ENCODE data around the gene MVK. TPM values are rescaled to one million over a fixed set of nuclear protein-coding genes. Genes with fewer than 3 reads are reported as not detected.

The MVK gene
- total RNA-seq, 1 donor from 2014 or later: 13.0 TPM

DNA sequence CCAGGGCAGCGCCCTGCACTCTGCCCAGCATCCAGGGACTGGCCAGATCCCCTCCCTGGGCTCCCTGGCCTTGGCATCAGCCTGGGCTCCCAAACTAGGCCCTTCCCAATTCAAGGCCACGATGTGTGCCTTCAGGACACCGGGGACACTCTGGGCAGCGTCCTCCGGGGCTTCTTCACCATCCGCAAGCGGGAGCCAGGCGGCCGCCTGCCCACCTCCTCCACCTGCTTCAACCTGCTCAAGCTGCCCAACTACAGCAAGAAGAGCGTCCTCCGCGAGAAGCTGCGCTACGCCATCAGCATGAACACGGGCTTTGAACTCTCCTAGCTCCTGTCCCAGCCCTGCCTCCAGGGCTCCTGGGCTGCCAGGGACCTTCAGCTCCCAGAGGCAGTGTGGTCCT, 39.1 kb upstream of the MVK start:
- Histone ChIP-seq H3K4me1 (ENCODE audit: control insufficient read depth in 3 of 3, insufficient read depth in 3 of 3, low read length in 3 of 3) (peaks cover 0 to 11% (median 0%) of the 10 kb centered on the region in 3 donors), H3K36me3 (ENCODE audit: control insufficient read depth in 3 of 3, insufficient read depth in 3 of 3, low read length in 3 of 3) (peaks cover 49 to 79% (median 69%) of the 10 kb centered on the region in 3 donors), H3K4me3 (ENCODE audit: low read length in 3 of 3) (no peak overlapping the region), H3K9me3 (ENCODE audit: control insufficient read depth in 3 of 3, low read length in 3 of 3) (no peaks in the 10 kb centered on the region), H3K27me3 (ENCODE audit: control insufficient read depth in 3 of 3, insufficient read depth in 3 of 3, low read length in 3 of 3) (no peaks in the 10 kb centered on the region), H3K27ac (ENCODE audit: low read depth, low read length) (no peak overlapping the region), H3K9ac (ENCODE audit: low read depth in 1 of 3, low read length in 3 of 3) (no peak overlapping the region)

DNA sequence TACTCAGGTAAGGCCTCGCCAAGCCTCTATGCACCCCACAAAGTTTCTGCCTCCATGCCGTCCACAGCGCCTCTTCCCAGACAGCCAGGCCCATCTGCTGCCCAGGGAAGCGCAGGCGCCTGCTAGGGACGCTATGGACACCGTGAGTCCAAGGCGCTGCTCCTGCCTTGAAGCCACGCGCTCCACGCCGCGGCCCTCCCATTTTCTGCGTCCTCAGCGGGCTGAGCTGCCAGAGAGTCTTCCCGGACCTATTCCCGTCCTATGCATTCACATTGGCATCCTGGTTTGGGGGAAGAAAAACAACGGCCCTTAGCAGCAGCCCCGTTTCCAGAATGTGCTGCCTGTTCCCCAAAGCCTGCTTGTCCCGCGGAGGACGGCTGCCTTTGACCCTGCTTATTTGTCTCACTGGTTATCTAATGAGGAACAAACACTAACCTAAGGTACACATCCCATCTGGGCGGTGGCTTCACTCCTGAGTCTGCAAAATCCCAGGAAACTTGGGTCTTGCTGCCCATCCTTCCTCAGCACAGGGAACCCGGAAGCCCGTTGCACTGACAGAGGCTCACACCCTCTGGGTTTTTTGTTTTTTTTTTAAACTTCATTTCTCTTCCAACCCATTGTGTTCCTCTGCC, 38.2 kb upstream of the MVK start:
- Histone ChIP-seq H3K36me3 (ENCODE audit: control insufficient read depth in 3 of 3, insufficient read depth in 3 of 3, low read length in 3 of 3) (peaks cover 44 to 71% (median 68%) of the 10 kb centered on the region in 3 donors), H3K9ac (ENCODE audit: low read depth in 1 of 3, low read length in 3 of 3) (no peak overlapping the region), H3K4me3 (ENCODE audit: low read length in 3 of 3) (no peak overlapping the region), H3K9me3 (ENCODE audit: control insufficient read depth in 3 of 3, low read length in 3 of 3) (no peaks in the 10 kb centered on the region), H3K27ac (ENCODE audit: low read depth, low read length) (no peak overlapping the region), H3K27me3 (ENCODE audit: control insufficient read depth in 3 of 3, insufficient read depth in 3 of 3, low read length in 3 of 3) (no peaks in the 10 kb centered on the region), H3K4me1 (ENCODE audit: control insufficient read depth in 3 of 3, insufficient read depth in 3 of 3, low read length in 3 of 3) (peaks cover 0 to 7% (median 0%) of the 10 kb centered on the region in 3 donors)

DNA sequence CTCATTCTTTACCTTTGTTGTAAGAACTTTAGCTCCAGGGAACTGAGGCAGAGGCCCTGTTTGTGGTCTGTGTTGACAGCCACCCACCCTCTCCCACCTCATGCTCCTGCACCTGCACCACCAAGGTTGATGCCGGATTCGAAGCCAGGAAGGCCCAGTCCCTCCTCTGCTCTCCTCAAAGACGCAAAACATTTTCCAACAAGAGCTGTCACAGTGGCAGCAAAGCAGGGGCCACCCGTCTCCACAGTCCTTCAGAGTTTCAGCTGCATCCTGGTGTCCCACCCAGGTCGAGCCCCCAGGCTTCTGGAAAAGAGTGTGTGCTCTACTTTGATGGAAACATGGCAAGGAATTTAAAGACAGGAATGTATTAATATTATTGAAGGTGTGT, 37.7 kb upstream of the MVK start:
- no peak overlapping the region for H3K4me3 ChIP-seq (ENCODE audit: low read length in 3 of 3)
- H3K4me1 ChIP-seq (ENCODE audit: control insufficient read depth in 3 of 3, insufficient read depth in 3 of 3, low read length in 3 of 3): peaks cover 0 to 2% (median 0%) of the 10 kb centered on the region in 3 donors
- peaks cover 41 to 66% (median 62%) of the 10 kb centered on the region in 3 donors for H3K36me3 ChIP-seq (ENCODE audit: control insufficient read depth in 3 of 3, insufficient read depth in 3 of 3, low read length in 3 of 3)
- H3K27me3 ChIP-seq (ENCODE audit: control insufficient read depth in 3 of 3, insufficient read depth in 3 of 3, low read length in 3 of 3): no peaks in the 10 kb centered on the region
- no peaks in the 10 kb centered on the region for H3K9me3 ChIP-seq (ENCODE audit: control insufficient read depth in 3 of 3, low read length in 3 of 3)
- H3K27ac ChIP-seq (ENCODE audit: low read depth, low read length): no peak overlapping the region
- H3K9ac ChIP-seq (ENCODE audit: low read depth in 1 of 3, low read length in 3 of 3): no peak overlapping the region

DNA sequence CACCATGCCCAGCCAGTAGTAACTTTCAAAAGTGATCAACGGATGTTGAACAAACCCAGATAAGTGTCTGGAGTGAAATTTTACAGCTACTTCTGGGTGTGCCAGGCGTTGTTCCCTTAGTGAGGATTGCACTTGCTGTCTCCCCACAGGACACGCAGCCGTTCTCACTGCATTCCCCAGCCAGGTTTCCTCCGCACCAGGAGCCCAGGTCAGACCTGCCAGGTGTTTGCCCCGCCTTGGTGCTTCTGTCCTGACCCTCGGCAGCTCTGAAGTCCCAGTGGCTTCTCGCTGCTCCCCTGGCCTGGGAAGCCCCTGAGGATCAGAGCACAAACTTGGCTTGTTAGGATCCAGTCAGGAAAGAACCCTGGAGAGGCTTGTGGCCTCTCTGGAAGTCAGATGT, 36.5 kb upstream of the MVK start:
- H3K27ac ChIP-seq (ENCODE audit: low read depth, low read length): no peak overlapping the region
- H3K36me3 ChIP-seq (ENCODE audit: control insufficient read depth in 3 of 3, insufficient read depth in 3 of 3, low read length in 3 of 3): peaks cover 32 to 53% (median 52%) of the 10 kb centered on the region in 3 donors
- H3K27me3 ChIP-seq (ENCODE audit: control insufficient read depth in 3 of 3, insufficient read depth in 3 of 3, low read length in 3 of 3): no peaks in the 10 kb centered on the region
- H3K4me1 ChIP-seq (ENCODE audit: control insufficient read depth in 3 of 3, insufficient read depth in 3 of 3, low read length in 3 of 3): no peaks in the 10 kb centered on the region
- H3K4me3 ChIP-seq (ENCODE audit: low read length in 3 of 3): no peak overlapping the region
- H3K9ac ChIP-seq (ENCODE audit: low read depth in 1 of 3, low read length in 3 of 3): no peak overlapping the region
- H3K9me3 ChIP-seq (ENCODE audit: control insufficient read depth in 3 of 3, low read length in 3 of 3): no peaks in the 10 kb centered on the region

DNA sequence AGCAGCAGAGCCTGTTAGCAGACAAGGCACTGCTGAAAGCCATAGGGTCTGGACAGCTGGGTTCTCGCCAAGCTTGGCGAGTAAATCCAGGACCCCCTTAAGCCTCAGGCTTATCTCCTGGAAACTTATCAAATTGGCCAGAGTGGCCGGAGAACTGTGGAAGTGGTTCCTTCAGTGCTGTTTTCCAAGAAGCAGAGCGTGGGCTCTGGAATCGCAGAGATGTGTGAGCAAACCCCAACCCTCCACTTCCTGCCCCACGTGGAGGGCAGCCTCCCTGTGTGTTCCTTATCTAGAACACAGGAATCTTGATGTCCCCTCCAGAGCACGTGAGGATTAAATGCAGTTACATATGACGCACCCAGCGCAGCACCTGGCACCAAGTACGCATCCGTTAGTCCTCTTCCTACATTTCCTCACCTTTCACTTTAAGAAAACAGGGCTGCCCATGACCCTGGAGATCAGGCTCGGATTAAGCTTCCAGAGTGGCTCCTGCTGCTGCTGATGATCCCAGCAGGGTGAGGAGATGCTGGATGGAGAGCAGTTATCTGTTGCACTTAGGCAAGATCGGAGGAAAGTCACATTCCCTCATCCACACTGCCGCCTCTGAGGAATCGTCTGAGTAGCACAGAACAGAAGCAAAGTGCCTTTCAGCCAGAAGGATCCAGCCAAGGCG, 35.3 kb upstream of the MVK start:
- Histone ChIP-seq H3K4me3 (ENCODE audit: low read length in 3 of 3) (no peak overlapping the region), H3K27ac (ENCODE audit: low read depth, low read length) (no peak overlapping the region), H3K4me1 (ENCODE audit: control insufficient read depth in 3 of 3, insufficient read depth in 3 of 3, low read length in 3 of 3) (no peaks in the 10 kb centered on the region), H3K9me3 (ENCODE audit: control insufficient read depth in 3 of 3, low read length in 3 of 3) (no peaks in the 10 kb centered on the region), H3K27me3 (ENCODE audit: control insufficient read depth in 3 of 3, insufficient read depth in 3 of 3, low read length in 3 of 3) (no peaks in the 10 kb centered on the region), H3K36me3 (ENCODE audit: control insufficient read depth in 3 of 3, insufficient read depth in 3 of 3, low read length in 3 of 3) (peaks cover 23 to 42% (median 40%) of the 10 kb centered on the region in 3 donors), H3K9ac (ENCODE audit: low read depth in 1 of 3, low read length in 3 of 3) (no peak overlapping the region)

DNA sequence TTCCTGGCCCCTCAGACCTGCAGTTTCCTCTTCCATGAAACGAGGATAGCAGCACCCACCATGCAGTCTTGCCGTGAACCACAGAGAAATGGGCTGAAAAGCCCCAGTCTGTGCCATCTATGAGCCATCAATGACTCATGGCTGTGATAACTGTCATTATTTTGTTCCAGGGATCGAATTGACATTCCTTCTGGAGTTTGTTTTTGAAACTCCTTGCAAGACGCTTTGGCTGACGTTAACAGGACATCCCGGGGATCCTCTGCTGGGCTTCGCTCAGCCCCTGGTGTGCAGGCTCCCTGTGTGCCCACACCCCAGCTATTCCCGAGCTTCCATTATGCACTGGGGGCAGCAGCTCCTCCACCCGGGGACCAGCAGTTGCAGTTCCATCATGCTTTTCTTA, 34.1 kb upstream of the MVK start:
- H3K4me3 ChIP-seq (ENCODE audit: low read length in 3 of 3): no peak overlapping the region
- no peak overlapping the region for H3K9ac ChIP-seq (ENCODE audit: low read depth in 1 of 3, low read length in 3 of 3)
- H3K27ac ChIP-seq (ENCODE audit: low read depth, low read length): no peak overlapping the region
- no peaks in the 10 kb centered on the region for H3K27me3 ChIP-seq (ENCODE audit: control insufficient read depth in 3 of 3, insufficient read depth in 3 of 3, low read length in 3 of 3)
- peaks cover 0 to 1% (median 0%) of the 10 kb centered on the region in 3 donors for H3K4me1 ChIP-seq (ENCODE audit: control insufficient read depth in 3 of 3, insufficient read depth in 3 of 3, low read length in 3 of 3)
- H3K36me3 ChIP-seq (ENCODE audit: control insufficient read depth in 3 of 3, insufficient read depth in 3 of 3, low read length in 3 of 3): peaks cover 13 to 32% (median 30%) of the 10 kb centered on the region in 3 donors
- H3K9me3 ChIP-seq (ENCODE audit: control insufficient read depth in 3 of 3, low read length in 3 of 3): no peaks in the 10 kb centered on the region

DNA sequence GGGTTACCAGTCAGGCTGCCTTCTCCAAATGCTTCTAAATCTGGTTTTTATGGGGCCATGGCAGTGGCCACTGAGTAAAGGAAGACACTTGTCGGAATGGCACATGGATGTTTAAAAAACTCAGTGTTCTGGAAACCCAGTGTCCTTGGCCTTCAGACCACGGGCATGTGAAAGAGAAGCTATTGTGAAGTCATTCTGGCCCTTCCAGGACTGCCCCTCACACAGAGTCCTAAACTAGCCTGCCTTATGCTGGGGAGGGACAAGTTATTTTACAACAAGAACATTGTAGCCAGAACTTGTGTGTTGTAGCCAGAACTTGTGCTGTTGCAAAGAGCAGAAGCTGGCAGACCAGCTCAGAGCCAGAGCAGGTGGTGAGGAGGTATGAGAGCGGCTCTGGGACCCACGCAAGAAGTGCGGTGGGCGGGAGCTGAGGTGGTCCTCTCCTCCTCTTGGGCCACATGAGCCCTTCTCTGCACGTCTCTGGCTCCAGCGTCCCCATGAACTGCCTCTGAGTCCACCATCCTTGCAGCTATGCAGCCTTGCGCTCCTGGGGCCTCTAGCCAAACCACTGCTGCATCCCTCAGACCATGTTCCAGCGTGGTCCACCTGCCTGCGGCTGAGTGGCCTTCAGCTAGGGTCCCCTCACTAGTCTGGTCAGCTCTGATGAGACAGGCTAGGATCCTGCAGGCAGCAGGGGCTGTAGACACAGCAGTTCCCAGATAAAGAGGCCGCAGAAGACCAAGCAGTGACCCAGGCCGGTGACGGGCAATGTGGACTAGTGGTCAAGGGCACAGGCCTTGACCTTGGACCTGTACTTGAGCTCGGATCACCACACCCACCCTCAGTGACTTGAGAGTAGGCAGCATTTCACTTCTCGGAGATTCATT, 32.8 kb upstream of the MVK start:
- H3K27me3 ChIP-seq (ENCODE audit: control insufficient read depth in 3 of 3, insufficient read depth in 3 of 3, low read length in 3 of 3): no peaks in the 10 kb centered on the region
- H3K9me3 ChIP-seq (ENCODE audit: control insufficient read depth in 3 of 3, low read length in 3 of 3): no peaks in the 10 kb centered on the region
- H3K4me3 ChIP-seq (ENCODE audit: low read length in 3 of 3): no peak overlapping the region
- H3K4me1 ChIP-seq (ENCODE audit: control insufficient read depth in 3 of 3, insufficient read depth in 3 of 3, low read length in 3 of 3): peaks cover 9 to 10% (median 9%) of the 10 kb centered on the region in 3 donors
- peaks cover 5 to 19% (median 19%) of the 10 kb centered on the region in 3 donors for H3K36me3 ChIP-seq (ENCODE audit: control insufficient read depth in 3 of 3, insufficient read depth in 3 of 3, low read length in 3 of 3)
- H3K9ac ChIP-seq (ENCODE audit: low read depth in 1 of 3, low read length in 3 of 3): no peak overlapping the region
- no peak overlapping the region for H3K27ac ChIP-seq (ENCODE audit: low read depth, low read length)

DNA sequence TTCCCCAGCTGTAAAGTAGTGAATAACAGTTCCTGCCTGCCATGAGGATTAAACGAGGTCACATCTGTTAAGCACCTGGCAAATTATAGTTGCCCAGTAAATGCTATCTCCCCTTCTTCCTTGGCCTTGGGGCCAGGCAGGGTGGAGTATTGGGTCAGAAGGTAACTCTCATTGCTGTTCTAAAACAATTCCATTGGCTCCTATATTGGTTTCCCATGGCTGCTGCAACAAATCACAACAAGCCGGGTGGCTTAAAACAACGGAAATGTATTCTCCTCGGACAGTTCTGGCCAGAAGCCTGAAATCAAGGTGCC, 32.2 kb upstream of the MVK start:
- H3K4me3 ChIP-seq (ENCODE audit: low read length in 3 of 3): no peak overlapping the region
- no peak overlapping the region for H3K9ac ChIP-seq (ENCODE audit: low read depth in 1 of 3, low read length in 3 of 3)
- H3K9me3 ChIP-seq (ENCODE audit: control insufficient read depth in 3 of 3, low read length in 3 of 3): no peaks in the 10 kb centered on the region
- no peaks in the 10 kb centered on the region for H3K27me3 ChIP-seq (ENCODE audit: control insufficient read depth in 3 of 3, insufficient read depth in 3 of 3, low read length in 3 of 3)
- H3K36me3 ChIP-seq (ENCODE audit: control insufficient read depth in 3 of 3, insufficient read depth in 3 of 3, low read length in 3 of 3): peaks cover 4 to 16% (median 14%) of the 10 kb centered on the region in 3 donors
- H3K4me1 ChIP-seq (ENCODE audit: control insufficient read depth in 3 of 3, insufficient read depth in 3 of 3, low read length in 3 of 3): peaks cover 9 to 10% (median 9%) of the 10 kb centered on the region in 3 donors
- H3K27ac ChIP-seq (ENCODE audit: low read depth, low read length): no peak overlapping the region

DNA sequence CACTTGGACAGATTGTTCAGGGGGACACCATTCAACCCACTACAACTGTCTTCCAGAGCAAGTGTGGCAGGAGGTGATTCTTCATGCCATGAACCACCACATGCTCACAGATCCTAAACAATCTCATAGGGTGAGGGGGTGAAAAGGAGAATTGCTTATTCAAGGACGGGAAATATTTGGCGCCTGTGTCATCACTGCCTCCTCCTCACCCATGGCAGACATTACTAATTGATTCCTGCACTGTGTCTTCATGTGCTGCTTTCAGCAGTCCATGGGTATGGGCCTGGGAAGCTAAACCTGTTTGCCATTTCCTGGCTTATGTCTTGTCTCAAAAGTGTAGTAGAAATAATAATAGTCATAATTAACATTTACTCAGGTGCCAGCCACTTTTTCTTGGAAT, 31.6 kb upstream of the MVK start:
- peaks cover 0 to under 1% (median 0%) of the 10 kb centered on the region in 3 donors for H3K27me3 ChIP-seq (ENCODE audit: control insufficient read depth in 3 of 3, insufficient read depth in 3 of 3, low read length in 3 of 3)
- no peak overlapping the region for H3K9ac ChIP-seq (ENCODE audit: low read depth in 1 of 3, low read length in 3 of 3)
- H3K4me3 ChIP-seq (ENCODE audit: low read length in 3 of 3): no peak overlapping the region
- H3K27ac ChIP-seq (ENCODE audit: low read depth, low read length): no peak overlapping the region
- no peaks in the 10 kb centered on the region for H3K9me3 ChIP-seq (ENCODE audit: control insufficient read depth in 3 of 3, low read length in 3 of 3)
- H3K4me1 ChIP-seq (ENCODE audit: control insufficient read depth in 3 of 3, insufficient read depth in 3 of 3, low read length in 3 of 3): peaks cover 9 to 10% (median 9%) of the 10 kb centered on the region in 3 donors
- H3K36me3 ChIP-seq (ENCODE audit: control insufficient read depth in 3 of 3, insufficient read depth in 3 of 3, low read length in 3 of 3): peaks cover 4 to 11% (median 9%) of the 10 kb centered on the region in 3 donors

DNA sequence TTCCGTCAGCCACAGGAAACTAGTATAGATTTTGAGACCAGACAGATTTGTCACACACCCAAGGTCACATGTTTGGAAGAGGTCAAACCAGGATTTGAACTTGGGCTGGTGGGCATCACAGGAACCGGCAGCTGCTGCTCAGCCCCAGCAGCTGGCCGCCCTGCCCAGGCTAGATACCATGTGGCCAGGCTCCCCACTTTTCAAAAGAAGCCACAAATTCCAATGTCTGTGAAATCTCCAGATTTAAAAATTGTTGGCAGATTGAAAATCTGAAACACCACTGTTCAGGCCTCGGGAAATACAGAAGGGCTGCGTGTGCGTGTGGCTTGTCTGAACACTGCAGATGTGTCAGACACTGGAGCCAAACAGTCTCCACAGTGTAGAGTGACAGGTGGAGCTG, 30.7 kb upstream of the MVK start:
- H3K9ac ChIP-seq (ENCODE audit: low read depth in 1 of 3, low read length in 3 of 3): no peak overlapping the region

More for the DNA sequence above, 30.7 kb upstream of the MVK start:
- H3K36me3 ChIP-seq (ENCODE audit: control insufficient read depth in 3 of 3, insufficient read depth in 3 of 3, low read length in 3 of 3): peaks cover 2 to 11% (median 6%) of the 10 kb centered on the region in 3 donors
- H3K4me1 ChIP-seq (ENCODE audit: control insufficient read depth in 3 of 3, insufficient read depth in 3 of 3, low read length in 3 of 3): peaks cover 9 to 10% (median 9%) of the 10 kb centered on the region in 3 donors
- no peaks in the 10 kb centered on the region for H3K9me3 ChIP-seq (ENCODE audit: control insufficient read depth in 3 of 3, low read length in 3 of 3)
- H3K27ac ChIP-seq (ENCODE audit: low read depth, low read length): no peak overlapping the region
- no peak overlapping the region for H3K4me3 ChIP-seq (ENCODE audit: low read length in 3 of 3)
- H3K27me3 ChIP-seq (ENCODE audit: control insufficient read depth in 3 of 3, insufficient read depth in 3 of 3, low read length in 3 of 3): peaks cover 4 to 7% (median 6%) of the 10 kb centered on the region in 3 donors

Data from skeletal muscle tissue (tissue), 4 donors.